GM10248 (cell line): ENCODE data around the gene TPSD1.

Source experiments
- CTCF ChIA-PET: fragments of 300-600 bp; sonication (Branson Sonifier 250); formaldehyde crosslinking; extraction: SDS; loops from one replicate; lab custom pipeline; 2021; ENCODE audit warnings: antibody characterized with exemption; lab: Yijun Ruan, JAX
- POLR2A ChIA-PET: fragments of 350-650 bp; sonication (Branson Sonifier 250); formaldehyde crosslinking; extraction: SDS; loops from one replicate; lab custom pipeline; 2020; ENCODE audit warnings: antibody characterized with exemption; lab: Yijun Ruan, JAX
- DNase-seq: peaks from one replicate; pipeline ENCODE4 v3.0.0; 2012; ENCODE audit errors: extremely low spot score
- CTCF ChIP-seq: IDR thresholded peaks from 2 replicates; pipeline ENCODE4 v1.5.1; 2012; ENCODE audit warnings: mild to moderate bottlenecking, low read depth; ENCODE audit errors: extremely low read depth, missing control alignments, control extremely low read depth

The TPSD1 gene

GRCh38 chr16:1258906-1259759 lies 3.3 kb downstream of the TPSD1 start:
- TF ChIP-seq CTCF: no peak
- CTCF ChIA-PET: no interaction called here
- DNase-seq: no peak
- POLR2A ChIA-PET: no interaction called here

- ChIA-PET CTCF (no interaction called here), POLR2A (no interaction called here)
- TF ChIP-seq CTCF: no peak
- DNase-seq: no peak
Observed at GRCh38 chr16:1259760-1260068, 3.8 kb downstream of the TPSD1 start.

- no peak for DNase-seq
- CTCF ChIA-PET: no interaction called here
- TF ChIP-seq CTCF: no peak
- POLR2A ChIA-PET: no interaction called here
Observed at GRCh38 chr16:1260101-1260680, 4.3 kb downstream of the TPSD1 start.

GRCh38 chr16:1261131-1261892 lies 5.4 kb downstream of the TPSD1 start:
- TF ChIP-seq CTCF: no peak
- CTCF ChIA-PET: interaction anchor here (0.9 kb wide), 1 partner anchor 16 kb away, joined by 3 read pairs; no protein-coding TSS in a partner anchor
- DNase-seq: no peak
- POLR2A ChIA-PET: no interaction called here

- no peak for TF ChIP-seq CTCF
- CTCF ChIA-PET: interaction anchor here (0.9 kb wide), 1 partner anchor 15 kb away, joined by 3 read pairs; no protein-coding TSS in a partner anchor
- POLR2A ChIA-PET: no interaction called here
- DNase-seq: no peak
Observed at GRCh38 chr16:1262210-1262845, 6.5 kb downstream of the TPSD1 start.

- no peak for TF ChIP-seq CTCF
- ChIA-PET POLR2A (no interaction called here), CTCF (no interaction called here)
- no peak for DNase-seq
Observed at GRCh38 chr16:1262846-1263221, 7.0 kb downstream of the TPSD1 start.
